Breast epithelium (tissue), 3 donors: ENCODE data around the gene POLR2I.

ENCODE experiments used
- CTCF ChIP-seq, 3 donors: fragments of 450-650 bp; IDR thresholded peaks; one replicate each; pipeline ENCODE4 v1.5.1; 2016 to 2017; ENCODE audit warnings: antibody characterized with exemption in 3 of 3, mild to moderate bottlenecking in 3 of 3, moderate library complexity in 3 of 3
- POLR2AphosphoS5 ChIP-seq, 3 donors: sonication (generic); formaldehyde crosslinking; IDR thresholded peaks; one replicate each; pipeline ENCODE4 v1.6.1; 2017; ENCODE audit warnings: antibody characterized with exemption in 3 of 3

GRCh38 chr19:36120984-36121358 is 6.3 kb upstream of the POLR2I start:
- no peak for TF ChIP-seq CTCF (IDR thresholded peaks at IDR 0.05)
- no peak for TF ChIP-seq POLR2AphosphoS5 (IDR thresholded peaks at IDR 0.05)
